Posterior cingulate gyrus (tissue), 11 donors: ENCODE results near the gene WFIKKN1.
A peak's percentile ranks its signal among the peaks of the same experiment; 100 is the strongest.

Experiments used
- DNase-seq, 10 donors: peaks; one replicate each; pipeline versions ENCODE4 v3.0.0 to v3.0.0-alpha.2; 2020 to 2021; ENCODE audit warnings: mixed read lengths in 3 of 10
- intact Hi-C: fragments of 100-400 bp; cut with DNase I; formaldehyde crosslinking; loops from one replicate; pipeline ENCODE4 v1.15.1; 2023

The WFIKKN1 gene

DNA sequence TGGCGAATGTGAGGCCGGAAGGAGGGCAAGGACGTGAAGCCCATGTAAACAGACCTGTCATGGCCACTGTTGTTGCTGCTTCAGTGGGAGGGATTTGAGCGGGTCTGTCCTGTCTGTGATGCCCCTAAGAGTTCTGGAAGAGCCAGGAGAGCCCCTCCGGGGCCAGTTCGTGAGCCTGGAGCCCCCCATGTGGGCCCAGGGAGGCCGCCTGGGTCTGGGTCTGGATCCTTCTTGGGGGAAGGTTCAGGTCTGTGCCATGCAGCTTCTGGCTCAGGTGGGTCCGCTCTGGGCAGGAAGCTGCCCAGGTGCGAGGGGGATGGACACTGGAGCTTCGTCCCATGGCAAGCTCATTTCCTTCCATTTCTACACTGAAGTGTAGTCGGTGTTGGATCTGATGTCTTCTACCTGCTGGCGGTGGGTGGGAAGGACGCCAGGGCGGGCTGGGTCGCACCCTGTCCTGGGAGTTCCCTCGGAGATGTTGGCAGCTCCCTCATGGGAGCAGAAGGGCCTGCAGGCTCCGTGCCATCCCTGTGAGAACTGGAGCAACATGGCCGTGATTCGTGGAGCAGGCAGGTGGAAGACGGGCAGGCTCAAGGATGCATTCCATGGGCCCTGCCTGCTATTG lies 11.2 kb upstream of the WFIKKN1 start:
- intact Hi-C loops: no loop called here
- DNase-seq: peak in 1 of 10 donors; percentile 72

DNA sequence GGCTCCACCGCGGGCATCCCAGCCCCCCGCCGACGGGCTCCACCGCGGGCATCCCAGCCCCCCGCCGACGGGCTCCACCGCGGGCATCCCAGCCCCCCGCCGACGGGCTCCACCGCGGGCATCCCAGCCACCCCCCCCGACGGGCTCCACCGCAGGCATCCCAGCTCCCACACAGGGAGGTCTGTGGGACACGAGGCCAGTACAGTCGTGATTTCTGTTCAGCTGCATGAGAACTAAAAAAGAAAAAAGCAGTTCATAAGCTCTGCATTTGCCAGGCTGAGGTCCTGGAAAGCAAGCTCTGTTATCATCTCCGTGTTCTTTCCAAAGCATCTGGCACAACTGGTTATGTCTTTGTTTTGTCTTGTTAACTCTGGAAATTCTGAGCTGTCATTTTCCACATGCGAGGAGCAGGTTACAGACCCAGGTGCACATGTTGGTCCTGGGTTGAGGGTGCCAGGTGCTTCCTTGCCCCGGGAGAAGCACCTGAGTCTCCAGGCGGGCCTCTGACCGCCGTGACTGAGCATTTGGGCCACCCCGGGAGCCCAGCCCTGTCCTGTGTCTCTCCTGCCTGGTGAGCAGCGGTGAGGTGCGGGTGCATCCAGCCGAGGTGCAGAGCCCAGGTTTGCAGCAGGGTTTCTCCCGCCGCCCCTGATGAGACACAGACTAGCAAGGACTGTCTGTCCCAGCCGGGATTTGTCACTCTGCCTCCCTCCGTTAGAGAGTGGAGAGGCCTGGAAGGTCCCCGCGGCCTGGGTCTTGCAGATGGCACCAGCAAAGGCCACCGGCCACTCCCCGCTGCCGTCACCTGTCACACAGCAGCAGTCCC lies 9.9 kb upstream of the WFIKKN1 start:
- intact Hi-C loops: no loop called here
- peak in 2 of 10 donors; percentile 76 to 86 for DNase-seq

DNA sequence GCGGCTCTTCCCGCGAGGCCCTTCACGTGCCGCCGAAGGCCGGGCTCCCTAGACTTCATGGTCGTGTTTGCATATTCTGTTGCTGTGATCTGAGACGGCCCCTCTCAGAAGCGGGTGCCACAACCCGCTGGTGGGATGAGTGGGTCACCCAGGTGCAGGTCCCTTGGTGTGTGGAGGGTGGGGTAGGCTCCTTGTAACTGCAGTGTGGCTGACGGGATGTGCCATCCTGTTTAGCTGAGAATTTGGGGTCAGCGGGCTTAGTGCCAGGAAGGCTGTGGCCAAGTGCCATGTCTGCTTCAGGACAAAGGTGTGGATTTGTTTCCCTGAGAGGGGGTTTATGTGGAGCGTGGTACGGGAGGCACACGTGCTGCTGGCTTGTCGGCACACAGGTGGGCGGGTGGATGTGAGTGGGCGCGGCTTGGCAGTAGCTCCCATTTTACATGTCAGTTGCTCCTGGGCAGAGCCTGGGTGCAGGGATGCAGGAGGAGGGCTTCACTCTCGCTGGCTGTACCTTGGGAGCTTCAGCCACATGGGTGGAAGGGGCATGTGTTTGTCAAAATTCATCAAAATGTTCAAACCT lies 9.2 kb upstream of the WFIKKN1 start:
- intact Hi-C loops: no loop called here

DNA sequence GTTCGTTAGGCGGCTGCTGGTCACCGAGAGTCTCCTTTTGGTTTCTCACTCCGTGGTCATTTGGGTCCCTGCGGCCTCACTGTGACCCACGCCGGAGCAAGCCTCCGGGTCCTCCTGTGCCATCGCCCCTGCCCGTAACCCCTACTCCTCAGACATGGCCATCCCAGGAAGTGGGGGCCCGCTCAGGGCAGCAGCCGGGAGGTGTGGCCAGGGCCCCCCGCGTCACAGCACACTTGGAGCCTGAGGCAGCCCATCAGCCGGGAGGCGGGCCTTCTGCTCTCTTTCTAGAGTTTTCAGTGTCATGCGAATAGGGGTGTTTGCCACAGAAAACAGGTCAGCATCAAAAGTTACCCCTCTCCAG lies 7.9 kb upstream of the WFIKKN1 start:
- DNase-seq: no peak
- intact Hi-C loops: no loop called here

More for the DNA sequence above, 9.2 kb upstream of the WFIKKN1 start:
- peak in 4 of 10 donors; percentile 41 to 91 (median 64) for DNase-seq

DNA sequence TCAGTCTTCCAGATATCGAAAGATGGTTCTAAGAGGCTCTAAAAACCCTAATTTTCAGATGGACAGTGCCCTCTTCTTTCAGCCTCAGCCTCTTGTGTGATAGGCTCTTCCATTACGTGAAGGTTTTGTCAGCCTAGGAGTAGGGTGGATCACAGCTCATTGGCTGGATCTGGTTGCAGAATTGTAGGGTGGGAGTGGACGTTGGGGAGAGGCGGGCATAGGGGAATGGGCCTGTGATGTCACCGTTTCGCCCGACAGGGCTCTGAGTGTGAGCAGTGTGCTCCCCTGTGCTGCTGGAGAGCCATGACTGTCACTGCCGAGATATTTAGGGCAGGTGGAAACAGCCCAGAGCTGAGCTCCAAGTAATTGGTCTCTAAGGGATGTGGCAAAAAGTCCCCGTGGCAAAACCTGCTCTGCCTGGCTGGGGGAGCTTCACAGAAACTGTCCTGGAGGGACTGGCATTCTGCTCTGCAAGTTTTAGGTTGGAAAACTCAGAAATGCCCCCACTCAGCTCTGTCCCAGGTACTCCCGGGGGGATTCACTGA lies 6.2 kb upstream of the WFIKKN1 start:
- intact Hi-C loops: no loop called here
- peak in 1 of 10 donors; percentile 72 for DNase-seq

DNA sequence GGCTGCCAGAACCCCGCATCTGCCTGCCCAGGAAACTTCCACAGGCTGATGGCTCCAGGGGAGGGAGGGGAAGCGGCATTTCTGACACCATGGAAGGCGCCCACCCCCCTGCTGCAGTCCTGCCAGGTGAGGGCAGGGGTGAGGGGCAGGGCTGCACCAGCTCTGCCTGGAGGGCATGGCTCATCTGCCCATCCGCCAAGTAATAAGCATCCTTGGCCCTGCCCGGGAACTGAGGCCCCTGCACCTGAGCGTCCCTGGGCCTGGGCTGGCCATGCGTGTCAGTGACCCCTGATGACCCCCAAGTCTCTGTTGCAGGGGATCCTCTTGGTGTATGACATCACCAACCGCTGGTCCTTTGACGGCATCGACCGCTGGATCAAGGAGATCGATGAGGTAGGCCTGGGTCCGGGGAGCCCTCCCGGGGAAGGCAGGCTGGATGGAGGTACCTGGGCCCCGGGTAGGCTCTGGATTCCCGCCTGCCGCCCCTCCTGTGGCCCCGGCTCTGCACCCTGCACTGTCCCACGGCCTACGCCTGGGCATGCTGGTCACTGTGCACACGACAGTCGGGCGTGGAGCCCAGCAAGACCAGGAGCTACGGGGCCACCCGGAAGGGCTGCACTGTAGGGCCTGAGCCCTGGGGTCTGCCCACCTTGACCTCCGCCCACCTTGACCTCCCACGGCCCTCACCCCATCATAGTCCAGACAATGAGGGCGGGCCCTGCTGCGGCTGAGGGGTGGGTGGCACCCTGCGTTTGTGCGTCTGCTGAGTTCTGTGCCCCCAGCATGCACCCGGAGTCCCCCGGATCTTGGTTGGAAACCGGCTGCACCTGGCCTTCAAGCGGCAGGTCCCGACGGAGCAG lies 5.4 kb upstream of the WFIKKN1 start:
- DNase-seq: peak in 1 of 10 donors; percentile 57
- intact Hi-C loops: no loop called here

DNA sequence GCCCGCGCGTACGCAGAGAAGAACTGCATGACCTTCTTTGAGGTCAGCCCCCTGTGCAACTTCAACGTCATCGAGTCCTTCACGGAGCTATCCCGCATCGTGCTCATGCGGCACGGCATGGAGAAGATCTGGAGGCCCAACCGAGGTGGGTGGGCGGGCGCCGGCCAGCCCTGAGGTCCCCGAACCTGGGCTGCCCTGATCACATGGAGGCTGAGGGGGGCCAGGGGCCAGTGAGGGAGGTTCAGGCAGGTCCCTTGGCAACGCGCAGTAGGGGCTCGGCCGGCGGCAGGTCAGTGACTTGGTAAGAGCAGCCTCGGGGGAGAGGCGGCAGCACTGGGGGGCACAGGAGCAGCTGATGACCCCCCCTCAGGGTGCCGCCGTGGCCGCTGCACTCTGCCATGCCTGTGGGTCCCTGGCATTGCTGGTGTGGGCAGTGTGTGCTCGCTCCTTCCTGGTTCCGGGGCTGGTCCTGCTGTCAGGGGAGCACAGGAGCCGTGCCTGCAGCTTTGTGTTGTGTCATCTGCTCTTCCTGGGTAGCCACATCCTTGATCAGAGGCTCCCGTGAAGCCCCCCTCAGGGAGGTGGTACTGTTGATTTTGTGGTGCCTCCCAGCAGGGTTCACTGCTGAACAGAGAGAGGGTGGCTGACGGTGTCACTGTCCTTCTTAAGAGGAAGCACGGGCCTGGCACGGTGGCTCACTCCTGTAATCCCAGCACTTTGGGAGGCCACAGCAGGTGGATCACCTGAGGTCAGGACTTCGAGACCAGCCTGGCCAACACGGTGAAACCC lies 4.6 kb upstream of the WFIKKN1 start:
- intact Hi-C loops: no loop called here
- DNase-seq: peak in 1 of 10 donors; percentile 63

DNA sequence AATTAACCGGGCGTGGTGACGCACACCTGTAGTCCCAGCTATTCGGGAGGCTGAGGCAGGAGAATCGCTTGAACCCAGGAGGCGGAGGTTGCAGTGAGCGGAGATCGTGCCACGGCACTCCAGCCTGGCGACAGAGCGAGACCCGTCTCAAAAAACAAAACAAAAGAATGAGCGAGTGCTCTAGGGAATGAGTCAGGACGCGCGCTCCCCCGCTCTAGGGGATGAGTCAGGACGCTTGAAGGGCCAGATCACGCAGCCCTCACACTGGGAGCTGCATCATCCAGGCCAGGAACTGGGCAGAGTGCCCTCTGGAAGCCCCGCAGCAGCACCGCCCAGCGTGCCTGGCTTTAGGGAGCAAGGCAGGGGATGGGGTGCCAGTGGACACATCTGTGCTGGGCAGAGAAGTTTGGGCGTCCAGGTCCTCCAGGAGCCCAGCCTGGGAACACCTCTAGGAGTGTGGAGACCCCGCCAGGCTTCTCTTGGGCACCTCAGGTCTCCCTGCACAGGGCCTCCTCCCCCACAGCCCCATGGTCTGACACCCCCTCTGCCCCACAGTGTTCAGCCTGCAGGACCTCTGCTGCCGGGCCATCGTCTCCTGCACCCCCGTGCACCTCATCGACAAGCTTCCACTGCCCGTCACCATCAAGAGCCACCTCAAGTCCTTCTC lies 3.9 kb upstream of the WFIKKN1 start:
- intact Hi-C loops: no loop called here

DNA sequence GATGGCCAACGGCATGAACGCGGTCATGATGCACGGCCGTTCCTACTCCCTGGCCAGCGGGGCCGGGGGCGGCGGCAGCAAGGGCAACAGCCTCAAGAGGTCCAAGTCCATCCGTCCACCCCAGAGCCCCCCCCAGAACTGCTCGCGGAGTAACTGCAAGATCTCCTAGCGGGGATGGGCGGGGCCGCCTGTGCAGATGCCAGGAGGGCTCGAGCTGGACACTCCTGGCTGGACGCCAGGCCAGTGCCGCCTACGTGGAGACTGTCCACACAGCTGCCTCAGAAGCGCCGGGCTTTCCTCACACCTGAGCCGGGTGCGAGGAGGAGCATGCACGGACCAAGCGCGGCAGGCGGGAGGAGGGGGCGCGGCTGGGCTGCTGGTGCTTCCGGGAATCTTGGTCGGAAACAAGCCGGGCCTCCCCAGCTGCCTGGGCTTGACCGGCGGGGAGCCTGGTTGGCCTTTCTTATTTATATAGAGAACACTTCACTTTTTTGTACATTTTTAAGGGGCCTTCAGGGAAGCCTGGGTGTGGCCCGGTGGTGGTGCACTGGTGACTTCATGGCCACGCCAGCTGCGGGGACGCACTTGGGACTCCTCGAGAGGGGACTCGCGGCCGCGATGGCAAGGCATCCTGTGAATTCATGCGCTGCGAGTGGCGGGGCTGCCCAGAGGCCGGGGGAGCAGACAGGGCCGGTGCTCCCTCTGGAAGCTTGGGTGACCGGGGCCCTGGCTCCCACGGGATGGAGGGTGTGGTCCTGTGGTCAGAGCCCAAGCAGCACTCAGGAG lies 3.1 kb upstream of the WFIKKN1 start:
- peak in 2 of 10 donors; percentile 82 to 86 for DNase-seq
- intact Hi-C loops: no loop called here

More for the DNA sequence above, 3.9 kb upstream of the WFIKKN1 start:
- peak in 7 of 10 donors; percentile 54 to 95 (median 82) for DNase-seq

DNA sequence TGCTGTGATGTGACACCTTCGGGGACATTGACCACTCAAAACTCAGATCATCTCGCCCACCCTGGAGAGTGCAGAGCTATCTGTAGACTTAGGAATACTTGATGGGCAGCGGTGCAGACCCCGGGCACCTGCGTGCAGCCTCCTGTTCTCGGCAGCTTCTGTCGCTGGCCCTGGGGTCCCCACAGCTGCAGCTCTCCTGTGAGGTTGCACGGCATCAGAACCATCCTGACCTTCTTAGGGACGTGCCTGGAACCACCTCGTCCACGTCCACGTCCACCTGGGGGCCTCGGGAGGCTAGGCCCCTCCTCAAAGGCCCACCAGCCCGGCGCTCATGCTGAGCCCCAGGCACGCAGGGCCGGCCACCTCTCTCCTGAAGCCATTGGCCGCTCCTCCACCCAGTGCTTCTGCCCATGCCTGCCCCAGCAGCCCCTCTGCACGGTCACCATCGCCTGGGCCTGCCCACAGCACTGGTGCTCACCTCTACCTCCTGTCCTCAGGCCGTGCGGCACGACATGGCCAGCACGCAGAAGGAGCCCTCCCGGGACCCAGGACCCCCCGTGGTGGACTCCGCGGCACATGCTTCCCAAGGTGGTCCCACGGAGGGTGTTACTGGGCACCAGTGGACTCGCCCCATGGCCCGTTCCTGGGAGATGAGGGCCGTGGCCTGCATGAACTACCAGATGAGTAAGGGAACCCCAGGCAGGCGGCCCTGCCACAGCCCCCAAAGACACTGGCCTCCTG lies 2.3 kb upstream of the WFIKKN1 start:
- peak in 1 of 10 donors; percentile 69 for DNase-seq
- intact Hi-C loops: no loop called here

DNA sequence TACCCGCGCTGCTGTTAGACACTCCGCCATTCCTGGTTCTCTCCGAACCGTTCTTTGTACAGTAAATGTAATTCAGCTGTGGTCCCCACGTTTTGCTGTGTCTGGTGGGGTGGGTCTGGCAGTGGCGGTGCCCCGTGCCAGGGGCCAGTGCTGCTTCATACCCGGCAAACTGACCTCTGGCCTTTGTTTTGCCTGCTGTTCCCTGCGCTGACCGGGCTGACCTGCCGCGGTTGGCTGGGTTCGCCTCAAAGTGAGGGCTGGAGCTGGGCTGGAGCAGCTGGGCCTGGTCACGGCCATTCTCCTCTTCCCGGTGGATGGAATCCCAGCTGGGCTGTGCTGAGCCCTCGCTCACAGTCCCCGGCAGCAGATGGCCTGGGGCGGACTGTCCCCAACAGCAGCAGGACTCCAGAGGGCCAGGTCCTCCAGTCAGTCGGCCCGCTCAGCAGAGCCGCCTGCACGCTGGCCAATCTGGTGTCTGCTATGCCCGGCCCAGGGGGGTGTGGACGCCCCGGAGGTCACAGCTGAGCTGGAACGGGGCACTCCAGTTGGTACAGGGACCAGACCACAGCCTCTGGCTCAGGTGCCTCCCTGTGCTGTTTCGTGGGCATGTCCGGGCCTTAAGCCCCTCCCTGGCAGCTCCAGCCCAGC lies 1.5 kb upstream of the WFIKKN1 start:
- peak in 2 of 10 donors; percentile 77 to 85 for DNase-seq
- intact Hi-C loops: no loop called here

DNA sequence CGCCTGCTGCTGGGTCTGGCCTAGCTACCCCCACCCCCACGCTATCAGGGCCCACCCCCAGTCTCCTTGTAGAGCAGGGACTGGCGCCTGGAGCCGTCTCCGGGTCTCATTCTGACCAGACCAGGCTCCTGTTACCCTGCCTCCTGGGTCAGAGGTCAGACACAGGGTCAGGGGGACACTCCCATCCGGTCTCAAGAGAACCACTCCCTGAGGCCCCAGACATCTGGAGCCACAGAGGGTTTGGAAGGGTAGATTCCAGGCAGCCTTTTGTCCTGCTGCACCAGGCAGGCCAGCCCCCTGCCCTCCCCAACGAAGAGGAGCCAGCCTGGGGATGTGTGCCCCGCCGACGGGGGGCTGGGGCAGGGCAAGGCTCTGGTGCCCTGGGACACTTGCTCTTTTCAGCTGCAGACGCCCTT lies 944 bp upstream of the WFIKKN1 start:
- intact Hi-C loops: no loop called here
- no peak for DNase-seq

DNA sequence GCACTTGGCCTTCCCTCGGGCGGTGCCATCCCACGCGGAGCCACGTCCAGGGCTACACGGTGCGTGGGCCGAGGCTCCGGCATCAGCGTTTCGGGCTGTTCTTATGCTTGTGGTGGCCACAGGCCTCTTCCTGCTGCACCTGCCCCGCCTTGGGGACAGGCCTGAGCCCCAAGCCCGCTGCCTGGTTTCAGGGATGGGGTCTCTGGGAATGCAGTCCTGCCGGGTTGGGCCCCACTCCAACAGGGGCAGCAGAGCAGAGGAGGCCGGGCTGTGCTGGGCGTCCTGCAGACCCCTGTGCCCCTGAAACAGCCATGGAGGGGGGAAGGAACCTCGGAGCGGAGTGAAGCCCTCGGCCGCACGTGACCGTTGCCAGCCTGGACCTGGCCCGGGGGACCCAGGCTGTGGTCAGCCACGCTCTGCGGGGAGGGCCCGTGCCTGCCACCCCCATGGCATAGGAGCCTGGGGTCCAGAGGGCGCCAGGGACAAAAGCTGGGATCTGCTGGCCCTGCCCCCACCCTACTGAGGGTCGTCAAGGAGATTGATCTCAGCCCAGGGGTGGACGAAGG lies 453 bp upstream of the WFIKKN1 start:
- DNase-seq: peak in 3 of 10 donors; percentile 80 to 90 (median 80)
- intact Hi-C loops: no loop called here

DNA sequence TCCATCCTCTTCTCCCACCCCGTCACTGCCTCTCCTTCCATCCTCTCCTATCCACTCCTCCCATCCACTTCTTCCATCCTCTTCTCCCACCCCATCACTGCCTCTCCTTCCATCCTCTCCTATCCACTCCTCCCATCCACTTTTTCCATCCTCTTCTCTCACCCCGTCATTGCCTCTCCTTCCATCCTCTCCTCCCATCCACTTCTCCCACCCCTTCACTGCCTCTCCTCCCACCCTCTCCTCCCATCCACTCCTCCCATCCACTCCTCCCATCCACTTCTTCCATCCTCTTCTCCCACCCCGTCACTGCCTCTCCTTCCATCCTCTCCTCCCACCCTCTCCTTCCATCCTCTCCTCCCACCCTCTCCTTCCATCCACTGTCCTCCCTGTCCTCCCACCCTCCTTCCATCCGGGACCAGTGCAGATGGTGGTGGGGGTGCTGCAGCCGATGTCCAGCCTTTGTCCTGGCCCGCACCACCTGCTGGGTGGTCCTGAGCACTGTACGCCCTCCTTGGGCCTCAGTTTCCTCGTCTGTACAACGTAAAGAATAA lies 1.1 kb downstream of the WFIKKN1 start:
- intact Hi-C loops: no loop called here
- no peak for DNase-seq

DNA sequence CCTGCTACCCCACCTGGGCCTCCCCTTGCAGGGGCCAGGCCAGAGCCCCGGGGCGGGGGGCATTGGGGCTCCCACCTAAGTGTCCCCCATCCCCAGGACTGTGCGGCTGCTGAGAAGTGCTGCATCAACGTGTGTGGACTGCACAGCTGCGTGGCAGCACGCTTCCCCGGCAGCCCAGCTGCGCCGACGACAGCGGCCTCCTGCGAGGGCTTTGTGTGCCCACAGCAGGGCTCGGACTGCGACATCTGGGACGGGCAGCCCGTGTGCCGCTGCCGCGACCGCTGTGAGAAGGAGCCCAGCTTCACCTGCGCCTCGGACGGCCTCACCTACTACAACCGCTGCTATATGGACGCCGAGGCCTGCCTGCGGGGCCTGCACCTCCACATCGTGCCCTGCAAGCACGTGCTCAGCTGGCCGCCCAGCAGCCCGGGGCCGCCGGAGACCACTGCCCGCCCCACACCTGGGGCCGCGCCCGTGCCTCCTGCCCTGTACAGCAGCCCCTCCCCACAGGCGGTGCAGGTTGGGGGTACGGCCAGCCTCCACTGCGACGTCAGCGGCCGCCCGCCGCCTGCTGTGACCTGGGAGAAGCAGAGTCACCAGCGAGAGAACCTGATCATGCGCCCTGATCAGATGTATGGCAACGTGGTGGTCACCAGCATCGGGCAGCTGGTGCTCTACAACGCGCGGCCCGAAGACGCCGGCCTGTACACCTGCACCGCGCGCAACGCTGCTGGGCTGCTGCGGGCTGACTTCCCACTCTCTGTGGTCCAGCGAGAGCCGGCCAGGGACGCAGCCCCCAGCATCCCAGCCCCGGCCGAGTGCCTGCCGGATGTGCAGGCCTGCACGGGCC lies 1.9 kb downstream of the WFIKKN1 start:
- intact Hi-C loops: no loop called here
- DNase-seq: peak in 1 of 10 donors; percentile 82
